Stomach (tissue), 4 donors: ENCODE data around the gene ATP5ME.

ENCODE experiments used
- CTCF ChIP-seq, 7 experiments: fragments of 450-650 bp in 4 of 7; fragments of 200-600 bp in 3 of 7; sonication (generic) in 3 of 7; IDR thresholded peaks; one replicate each; pipeline ENCODE4 v1.5.1; 2016 to 2019; ENCODE audit warnings: antibody characterized with exemption in 7 of 7, control low read depth in 2 of 7, mild to moderate bottlenecking in 1 of 7
- POLR2A ChIP-seq, 4 donors: fragments of 450-650 bp; IDR thresholded peaks; one replicate each; pipeline ENCODE4 v1.6.1; 2016; ENCODE audit warnings: antibody characterized with exemption in 4 of 4, control low read depth in 2 of 4, mild to moderate bottlenecking in 1 of 4, moderate library complexity in 1 of 4

GRCh38 chr4:702618-703048 lies 28.6 kb upstream of the ATP5ME start:
- TF ChIP-seq CTCF (IDR thresholded peaks at IDR 0.05) (no peak), POLR2A (IDR thresholded peaks at IDR 0.05) (no peak)
